ENCODE results near the gene TATDN2.

DNA sequence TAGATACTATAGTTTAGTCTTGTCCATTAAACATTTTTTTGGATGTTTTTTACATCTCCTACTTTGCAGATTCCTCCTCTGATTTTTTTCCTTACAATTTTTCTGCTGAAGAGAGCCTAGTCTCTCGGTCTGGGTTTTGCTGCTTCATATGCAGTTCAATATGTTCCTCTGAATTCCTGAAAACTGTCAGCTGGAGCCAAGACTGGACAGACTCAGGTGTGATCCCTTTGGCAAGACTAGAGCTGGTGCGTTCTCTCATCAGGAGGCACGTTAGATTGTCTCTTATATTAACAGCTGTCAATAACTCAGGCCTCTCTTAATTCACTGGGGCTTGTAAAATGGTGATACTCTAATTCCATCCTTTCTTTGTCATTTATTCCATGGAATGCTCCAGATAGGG, 57.9 kb downstream of the TATDN2 start:
- no peak for TF ChIP-seq POLR2A (IDR thresholded peaks at IDR 0.05; ENCODE audit: low read length)
- no peak for TF ChIP-seq GATA1 (IDR thresholded peaks at IDR 0.05; ENCODE audit: low read depth, low read length)
